Hippocampal formation (tissue), 2 donors: ENCODE measurements around the gene FUCA1.
A peak's percentile ranks its signal among the peaks of the same experiment; 100 is the strongest.

Experiments used
- DNase-seq, 2 donors: peaks; one replicate each; lab custom pipeline; 2025; lab: John Stamatoyannopoulos, UW

Gene FUCA1

DNA sequence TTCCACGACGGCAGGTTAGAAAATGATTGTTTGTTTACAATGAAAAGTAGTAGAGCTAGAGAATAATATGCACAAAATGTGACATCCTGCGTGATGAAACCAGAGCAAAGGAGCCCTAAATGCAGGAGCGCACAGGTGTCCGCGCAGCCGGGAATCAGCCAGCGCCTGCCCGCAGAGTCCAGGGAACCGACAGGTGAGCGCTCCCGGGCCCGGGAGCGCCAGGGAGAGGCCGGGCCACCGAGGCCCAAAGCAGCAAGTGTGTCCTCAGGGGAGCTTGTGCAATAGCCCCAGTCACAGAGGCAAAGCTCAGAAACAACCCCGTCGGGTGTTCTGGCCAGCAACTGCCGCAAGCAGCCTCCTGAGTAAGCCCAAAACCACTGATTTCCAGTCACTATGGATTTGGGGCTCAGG, 66.7 kb downstream of the FUCA1 start:
- DNase-seq: no peak

DNA sequence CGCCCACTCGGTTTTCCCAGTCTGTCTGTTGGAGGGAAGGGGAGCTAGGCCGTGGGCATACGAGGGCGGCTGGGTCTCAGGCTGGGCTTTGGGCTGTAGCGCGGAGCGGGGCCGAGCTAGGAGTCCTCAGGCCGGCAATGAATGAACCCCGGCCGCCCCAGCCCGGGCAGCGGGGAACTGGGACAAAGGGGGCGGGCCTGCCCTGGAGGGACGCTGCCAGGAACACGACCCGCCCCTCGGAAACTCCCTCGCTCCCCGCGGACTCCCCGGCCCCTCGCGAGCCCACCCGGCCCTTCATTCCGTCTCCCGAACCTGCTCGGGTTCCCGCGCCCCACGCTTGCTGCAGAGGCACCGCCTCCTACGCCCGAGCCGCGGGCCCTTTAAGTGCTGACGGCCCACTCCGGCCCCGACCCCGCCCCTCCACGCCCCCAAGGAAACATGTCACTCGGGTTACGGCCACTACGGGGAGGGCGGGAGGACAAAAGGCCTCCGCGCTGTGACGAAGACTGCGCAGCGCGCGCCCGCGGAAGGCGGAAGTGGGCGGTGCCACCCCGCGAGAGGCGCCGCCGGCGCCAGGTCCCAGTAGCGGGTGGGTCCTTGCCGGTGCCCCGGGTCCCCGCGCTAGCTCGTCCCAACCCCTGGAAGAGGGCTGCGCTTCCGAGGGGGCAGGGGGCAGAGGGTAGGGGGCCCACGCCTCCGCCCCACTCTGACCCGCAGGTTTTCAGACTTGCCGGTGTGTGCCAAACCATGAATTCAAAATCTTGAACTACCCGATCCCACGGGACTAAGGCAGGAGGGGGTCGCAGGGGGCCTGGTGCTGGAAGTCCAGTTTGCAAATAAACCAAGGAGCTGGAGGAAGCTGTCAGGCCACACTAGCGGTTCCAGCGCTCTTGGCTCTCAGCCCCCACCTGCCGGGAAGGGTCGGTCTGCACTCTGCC, 67.4 kb downstream of the FUCA1 start, which contains the start of gene GALE:
TSS of gene GALE (minus strand) at position 355 of the 938 bp plus-strand sequence. CDS start 1,747 bp downstream, outside the sequence.
- DNase-seq: peak; percentile 91 to 94

DNA sequence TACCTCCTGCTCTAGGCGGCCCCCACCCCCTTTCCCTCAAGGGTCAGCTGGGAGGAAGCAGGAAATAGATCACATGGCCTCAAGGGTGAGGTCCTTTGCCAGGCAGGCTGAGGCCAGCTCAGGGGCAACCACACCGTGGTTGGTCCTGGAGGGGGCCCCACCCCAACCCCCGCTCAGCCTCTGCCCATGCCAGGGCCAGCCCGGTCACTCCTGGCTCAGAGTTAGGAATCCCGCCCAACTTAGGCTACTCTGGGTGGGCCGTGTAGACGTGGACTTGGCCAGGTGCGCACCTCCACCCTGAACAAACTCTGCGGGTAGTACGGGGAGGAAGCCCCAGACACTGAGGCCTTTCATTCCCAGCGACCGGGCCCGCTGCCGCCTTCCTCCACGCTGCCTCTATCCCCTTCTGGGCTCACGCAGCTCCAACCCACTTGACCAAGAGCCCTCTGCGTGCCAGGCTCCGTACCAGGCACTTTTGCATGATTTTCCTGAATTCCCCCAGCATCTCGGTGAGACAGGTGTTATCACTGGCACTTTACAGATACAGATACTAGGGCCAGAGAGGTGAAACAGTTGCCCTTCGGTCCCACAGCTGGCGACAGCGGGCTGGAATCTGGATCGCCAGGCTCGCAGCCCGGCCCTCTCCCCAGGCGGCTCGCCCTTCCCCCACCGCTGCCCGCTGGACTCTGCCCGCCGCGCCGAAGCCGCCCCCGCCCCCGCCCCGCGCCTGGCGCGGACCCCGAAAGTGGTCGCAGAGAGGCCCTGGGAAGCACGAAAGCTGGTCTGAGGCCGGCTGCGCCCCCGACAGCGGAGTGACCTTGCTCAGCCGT, 68.3 kb downstream of the FUCA1 start:
- peak in 1 of 2 donors; percentile 10 for DNase-seq

DNA sequence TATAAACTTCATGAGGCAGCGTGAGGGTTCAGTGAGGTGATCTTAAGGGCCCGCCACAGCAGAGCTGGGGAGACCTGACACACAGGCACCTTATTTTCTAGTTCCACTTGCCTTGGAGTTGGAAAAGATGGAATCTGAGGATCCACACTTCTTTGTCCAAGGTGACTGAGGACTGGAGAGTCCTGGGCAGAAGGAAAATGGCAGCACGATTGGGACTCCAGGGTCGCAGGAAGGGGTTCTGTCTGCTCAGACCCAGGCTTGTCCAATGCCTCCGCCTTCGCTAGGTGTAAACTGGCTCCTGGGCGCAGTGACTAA, 68.9 kb downstream of the FUCA1 start:
- DNase-seq: no peak

DNA sequence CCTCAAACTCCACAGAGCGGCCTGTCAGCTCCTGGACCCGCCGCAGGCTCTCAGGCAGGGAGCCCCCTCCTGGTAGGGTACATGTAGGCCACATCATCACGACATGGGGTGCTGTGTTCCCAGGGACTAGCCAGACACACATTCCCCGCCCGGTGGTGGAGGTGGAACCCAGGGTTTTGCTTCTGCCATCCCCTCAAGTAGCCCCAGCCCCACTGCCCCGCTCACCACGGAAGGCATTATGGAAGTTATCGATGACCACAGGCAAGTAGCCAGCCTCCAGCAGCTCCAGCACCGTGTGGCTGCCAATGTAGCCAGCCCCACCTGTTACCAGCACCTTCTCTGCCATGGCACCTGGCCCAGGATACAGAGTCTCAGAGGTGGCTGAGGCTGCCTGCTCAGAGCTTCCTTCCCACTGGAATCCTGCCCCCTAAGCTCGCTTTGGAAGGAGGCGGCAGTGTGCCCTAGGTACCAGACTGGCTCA, 69.4 kb downstream of the FUCA1 start:
- no peak for DNase-seq

DNA sequence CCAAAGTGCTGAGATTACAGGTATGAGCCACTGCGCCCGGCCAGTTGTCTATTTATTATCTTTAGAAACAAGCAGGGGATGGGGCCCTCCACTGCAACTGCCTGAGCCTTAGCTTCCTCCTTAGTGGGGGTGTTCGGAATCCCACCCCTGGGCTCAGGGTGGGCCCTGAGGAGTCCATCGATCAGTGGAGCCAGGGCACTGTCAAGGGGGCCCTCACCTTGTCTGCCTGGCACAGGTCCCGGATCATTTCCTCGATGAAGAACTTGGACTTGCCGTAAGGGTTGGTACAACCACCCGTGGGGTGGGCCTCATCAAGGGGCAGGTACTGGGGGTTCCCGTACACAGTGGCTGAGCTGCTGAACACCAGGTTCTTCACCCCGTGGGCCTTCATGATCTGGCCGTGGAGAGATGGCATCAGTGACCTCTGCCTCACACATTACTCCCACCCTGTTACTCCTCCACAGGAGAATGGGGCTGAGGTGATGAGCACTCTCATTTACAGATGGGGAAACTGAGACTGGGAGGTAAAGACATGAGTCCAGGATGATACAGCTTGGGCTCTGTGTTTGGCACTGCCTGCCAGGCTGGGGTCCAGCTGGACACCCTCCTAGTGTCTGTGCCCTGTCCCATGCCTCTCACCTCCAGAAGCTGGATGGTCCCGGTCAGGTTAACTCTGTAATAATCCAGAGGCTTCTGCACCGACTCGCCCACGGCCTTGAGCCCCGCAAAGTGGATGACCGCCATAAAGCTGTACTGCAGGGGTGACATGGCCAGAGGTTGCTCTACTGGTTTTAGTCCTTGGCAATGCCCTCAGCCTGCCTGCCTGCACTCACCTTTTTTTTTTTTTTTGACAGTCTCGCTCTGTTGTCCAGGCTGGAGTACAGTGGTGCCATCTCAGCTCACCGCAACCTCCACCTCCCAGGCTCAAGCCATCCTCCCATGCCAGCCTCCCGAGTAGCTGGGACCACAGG, 70.3 kb downstream of the FUCA1 start:
- DNase-seq: no peak

DNA sequence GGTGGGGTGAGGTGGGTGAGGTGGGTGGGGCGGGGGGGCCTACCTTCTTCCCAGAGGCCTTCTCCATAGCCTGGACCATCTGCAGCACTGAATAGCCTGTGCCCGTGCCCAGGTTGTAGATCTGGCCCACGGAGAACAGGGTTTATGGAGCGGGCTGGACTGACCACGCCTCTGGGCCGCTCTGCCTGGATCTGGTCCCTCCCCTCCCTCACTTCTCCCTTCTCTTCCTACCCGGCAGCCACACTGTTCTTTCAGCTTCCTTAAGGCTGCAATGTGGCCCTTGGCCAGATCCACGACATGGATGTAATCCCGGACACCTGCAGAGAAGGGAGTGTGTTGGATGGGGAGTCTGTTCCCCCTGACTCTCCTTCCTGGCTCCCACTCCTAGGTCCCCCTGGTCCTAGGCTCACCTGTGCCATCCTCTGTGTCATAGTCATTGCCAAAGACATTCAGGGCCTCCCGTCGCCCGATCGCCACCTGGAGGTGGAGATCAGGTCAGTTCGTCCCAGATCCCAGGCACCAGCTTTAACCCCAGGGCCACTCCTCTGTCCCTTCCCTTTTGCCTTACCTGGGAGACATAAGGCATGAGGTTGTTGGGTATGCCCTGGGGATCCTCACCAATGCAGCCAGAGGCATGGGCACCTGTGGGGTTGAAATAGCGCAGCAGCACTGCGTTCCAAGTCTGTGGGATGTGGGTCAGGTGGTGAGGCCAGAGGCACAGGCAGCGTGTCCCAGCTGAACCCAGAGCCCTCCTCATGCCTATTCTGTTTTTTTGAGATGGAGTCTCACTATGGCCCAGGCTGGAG, 71.4 kb downstream of the FUCA1 start:
- no peak for DNase-seq

DNA sequence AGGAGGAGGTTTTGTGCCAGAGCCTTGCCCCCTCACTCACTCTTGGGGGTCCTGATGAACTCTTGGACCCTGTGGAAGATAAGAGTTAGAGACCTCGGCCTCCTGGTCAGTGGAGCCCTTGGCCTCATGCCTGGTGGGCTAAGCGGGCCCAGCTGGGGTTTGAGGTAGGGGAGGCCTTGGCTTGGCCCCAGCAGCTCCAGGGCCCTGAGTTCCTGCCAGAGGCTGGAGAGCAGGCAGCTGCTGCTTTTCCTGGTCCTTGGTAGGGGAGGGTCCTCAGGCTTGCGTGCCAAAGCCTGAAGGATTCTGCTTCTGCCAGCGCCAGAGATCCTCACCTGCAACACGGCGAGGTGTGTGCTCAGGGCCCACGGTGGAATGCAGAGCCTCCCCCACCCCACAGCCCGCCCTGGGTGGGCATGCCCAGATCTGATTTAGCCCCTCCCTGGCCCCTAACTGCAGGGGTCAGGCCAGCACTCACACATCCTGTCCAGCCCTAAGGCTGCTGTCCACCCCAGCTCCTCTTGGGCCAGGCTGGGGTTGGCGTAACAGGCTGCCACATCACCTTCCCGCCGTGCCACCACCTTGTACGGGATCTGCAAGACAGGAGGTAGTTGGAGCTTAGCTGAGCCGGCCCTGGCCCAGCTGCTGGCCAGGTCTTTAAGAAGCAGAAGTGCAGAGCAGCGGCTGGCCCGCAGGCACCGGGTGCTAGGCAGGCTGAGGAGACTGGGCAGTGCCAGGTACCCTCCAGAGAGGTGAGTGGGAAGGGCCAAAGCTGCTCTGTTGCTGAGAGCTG, 72.2 kb downstream of the FUCA1 start:
- no peak for DNase-seq
